ENCODE data around the gene CFAP97D1.

Gene CFAP97D1

DNA sequence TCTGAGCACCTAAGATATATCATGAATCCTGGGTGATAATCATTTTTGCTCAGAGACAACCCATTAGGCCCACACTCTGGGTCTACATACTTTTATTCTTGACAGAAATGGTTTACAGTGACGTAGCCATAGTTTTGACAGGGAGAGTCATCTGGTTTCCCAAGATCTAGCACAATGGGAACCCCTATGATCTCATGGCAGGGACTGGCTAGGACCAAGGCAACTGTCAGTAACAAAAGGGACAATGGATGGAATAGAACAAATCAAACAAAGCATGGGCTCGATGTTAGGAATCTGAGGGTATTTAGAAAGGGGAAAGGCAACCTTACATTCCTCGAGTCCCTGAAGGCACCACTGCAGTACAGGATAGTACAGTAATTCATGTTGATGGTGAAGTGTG lies 20.5 kb downstream of the CFAP97D1 start:
- DNase-seq: no peak

GRCh38 chr17:43801844-43802243 lies 21.6 kb downstream of the CFAP97D1 start:
- no peak for DNase-seq

DNA sequence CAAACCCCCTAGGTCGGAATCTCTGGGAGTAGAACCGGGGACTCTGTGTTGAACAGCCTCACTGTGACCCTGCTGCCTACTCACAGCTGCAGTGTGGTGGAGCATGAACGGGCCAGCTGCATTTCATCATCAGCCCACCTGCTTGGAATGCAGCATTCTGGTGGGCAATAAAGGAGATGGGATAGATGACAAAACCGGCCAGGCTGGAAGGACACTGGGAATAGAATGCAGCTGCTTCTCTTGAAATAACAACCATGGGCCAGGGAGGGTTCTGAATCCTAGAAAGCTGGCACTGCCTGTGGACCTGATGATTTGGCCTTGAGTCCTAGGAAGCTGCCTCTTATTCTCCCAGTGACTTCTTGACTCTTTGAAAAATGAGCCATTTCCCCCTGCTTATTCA lies 23.5 kb downstream of the CFAP97D1 start:
- peak; percentile 77 for DNase-seq

DNA sequence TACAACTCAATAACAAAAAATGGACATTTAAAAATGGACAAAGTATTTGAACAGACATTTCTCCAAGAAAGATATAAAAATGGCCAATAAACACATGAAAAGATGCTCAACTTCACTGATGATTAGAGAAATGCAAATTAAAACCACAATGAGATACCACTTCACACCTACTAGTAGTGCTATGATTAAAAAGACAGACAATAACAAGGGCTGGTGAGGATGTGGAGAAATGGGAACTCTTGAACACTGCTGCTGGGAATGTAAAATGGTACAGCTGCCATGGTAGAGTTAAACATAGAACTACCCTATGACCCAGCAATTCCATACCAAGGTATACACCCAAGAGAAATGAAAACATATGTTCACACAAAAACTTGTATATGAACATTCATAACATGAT lies 24.9 kb downstream of the CFAP97D1 start:
- no peak for DNase-seq

- no peak for DNase-seq
These were observed 27.8 kb downstream of the CFAP97D1 start for GRCh38 chr17:43808076-43808475.

- DNase-seq: peak; percentile 29
These were observed 28.9 kb downstream of the CFAP97D1 start for GRCh38 chr17:43809121-43809520.

DNA sequence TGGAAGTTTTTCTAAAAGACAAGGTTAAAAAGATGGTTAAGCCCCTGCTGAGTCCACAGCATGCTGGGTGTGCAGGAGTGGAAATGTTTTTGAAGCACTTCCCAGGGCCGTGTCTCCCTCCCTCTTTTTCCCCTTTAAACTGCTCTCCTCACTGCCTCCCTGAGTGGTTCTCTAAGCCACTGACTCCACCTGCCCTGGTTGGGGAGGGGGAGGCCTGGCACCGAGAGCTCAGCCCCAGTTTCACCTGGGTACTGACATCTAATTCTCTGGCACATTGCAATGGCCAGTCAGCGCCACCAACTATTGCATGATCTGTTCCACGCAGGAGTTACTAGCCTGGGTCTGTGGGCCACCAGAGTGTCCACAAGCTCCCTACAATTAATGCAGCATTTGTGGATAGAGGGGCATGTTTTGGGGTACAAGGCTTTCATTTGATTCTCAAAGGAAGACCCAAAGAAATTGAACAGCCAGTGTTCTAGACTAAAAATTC lies 30.0 kb downstream of the CFAP97D1 start:
- no peak for DNase-seq

DNA sequence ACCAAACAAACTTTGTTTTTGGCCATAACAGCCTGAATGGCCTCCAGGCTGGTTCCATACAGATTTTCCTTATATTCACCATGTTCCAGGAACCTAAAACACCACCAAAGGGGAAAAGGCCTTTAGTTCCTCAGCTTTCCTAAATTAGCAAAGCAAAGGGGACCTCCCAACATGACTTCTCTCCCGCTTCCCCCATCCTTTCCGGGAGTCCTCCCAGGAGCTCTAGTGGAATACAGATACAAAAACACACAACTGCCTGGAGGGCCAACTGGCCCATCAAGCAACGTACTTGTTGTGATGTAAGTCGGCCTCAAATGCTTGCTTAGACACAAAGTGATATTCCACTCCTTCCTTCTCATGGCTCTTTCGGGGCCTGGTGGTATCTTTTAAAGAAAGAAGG lies 30.6 kb downstream of the CFAP97D1 start:
- DNase-seq: no peak

GRCh38 chr17:43812396-43813265 lies 32.4 kb downstream of the CFAP97D1 start:
- no peak for DNase-seq

GRCh38 chr17:43813386-43813785 lies 33.2 kb downstream of the CFAP97D1 start:
- DNase-seq: no peak

GRCh38 chr17:43814026-43814425 lies 33.8 kb downstream of the CFAP97D1 start:
- DNase-seq: peak; percentile 58

- no peak for DNase-seq
These were observed 34.5 kb downstream of the CFAP97D1 start for GRCh38 chr17:43814714-43815113.

DNA sequence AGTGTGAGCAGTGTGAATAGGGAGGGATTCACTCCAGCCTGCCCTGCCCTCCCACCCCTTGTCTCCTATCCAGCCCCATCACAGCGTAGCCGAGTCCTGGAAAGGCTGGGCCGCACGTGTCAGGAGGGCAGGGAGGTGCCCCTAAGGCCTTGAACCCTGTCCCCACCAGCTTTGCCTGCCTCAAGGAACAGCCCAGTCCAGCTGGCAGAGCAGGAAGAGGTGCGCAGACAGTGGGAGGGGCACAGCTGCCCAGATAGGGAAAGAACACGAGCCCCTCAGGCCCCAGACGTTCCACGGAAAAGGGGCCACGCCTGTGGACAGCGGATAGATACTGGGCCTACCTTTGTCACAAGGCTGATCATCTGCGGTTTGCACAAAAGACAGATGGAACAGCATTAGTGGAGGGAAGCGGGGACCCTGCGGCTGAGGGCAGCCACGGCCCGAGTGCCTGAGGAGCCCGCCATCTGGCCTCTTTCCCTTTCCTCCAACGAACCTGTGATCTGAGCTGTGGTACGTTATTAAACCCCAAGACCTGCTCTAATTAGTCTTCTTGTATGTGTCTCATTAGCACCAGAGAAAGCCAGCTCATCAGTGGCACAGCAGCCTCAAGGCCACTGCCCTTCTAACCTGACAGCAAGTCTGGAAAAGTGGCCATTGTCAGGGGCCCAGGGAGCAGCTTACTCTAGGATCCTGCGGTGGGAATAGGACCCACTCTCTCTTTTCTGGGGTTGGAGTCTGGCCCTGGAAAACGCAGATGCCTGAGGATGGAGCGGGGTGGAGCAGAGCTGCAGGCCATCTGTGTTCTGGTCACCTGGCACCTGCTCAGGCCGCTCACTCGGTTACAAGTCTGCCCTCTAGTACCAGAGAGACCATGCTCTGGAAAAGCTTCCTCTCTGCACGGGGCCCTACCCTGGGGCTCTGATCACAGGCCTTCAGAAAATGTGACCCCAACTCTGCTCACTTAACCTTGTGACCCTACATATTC lies 36.4 kb downstream of the CFAP97D1 start:
- peak; percentile 46 for DNase-seq

DNA sequence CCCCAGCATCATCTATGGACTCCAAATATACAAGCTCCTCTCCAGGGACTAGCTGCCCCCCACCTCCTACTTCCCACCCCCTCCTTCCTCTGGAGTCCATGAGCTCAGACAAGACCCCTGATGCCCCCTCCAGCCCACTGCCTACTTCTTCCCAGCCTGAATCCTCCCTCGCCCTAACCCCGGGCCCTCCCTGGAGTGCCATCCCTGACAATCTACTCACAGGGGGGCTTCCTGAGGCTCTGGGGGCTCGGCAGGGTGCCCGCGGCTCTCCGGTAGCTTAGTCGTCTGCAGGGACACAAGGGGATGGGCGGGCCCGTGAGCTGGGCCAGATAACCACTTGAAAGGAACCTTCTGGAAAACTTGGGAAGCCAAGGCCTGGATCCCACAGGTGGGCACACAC lies 37.6 kb downstream of the CFAP97D1 start:
- DNase-seq: peak; percentile 48

- no peak for DNase-seq
These were observed 38.7 kb downstream of the CFAP97D1 start for GRCh38 chr17:43818966-43819365.

GRCh38 chr17:43820759-43821158 lies 40.5 kb downstream of the CFAP97D1 start:
- DNase-seq: no peak

- no peak for DNase-seq
These were observed 42.4 kb downstream of the CFAP97D1 start for GRCh38 chr17:43822570-43823190.

DNA sequence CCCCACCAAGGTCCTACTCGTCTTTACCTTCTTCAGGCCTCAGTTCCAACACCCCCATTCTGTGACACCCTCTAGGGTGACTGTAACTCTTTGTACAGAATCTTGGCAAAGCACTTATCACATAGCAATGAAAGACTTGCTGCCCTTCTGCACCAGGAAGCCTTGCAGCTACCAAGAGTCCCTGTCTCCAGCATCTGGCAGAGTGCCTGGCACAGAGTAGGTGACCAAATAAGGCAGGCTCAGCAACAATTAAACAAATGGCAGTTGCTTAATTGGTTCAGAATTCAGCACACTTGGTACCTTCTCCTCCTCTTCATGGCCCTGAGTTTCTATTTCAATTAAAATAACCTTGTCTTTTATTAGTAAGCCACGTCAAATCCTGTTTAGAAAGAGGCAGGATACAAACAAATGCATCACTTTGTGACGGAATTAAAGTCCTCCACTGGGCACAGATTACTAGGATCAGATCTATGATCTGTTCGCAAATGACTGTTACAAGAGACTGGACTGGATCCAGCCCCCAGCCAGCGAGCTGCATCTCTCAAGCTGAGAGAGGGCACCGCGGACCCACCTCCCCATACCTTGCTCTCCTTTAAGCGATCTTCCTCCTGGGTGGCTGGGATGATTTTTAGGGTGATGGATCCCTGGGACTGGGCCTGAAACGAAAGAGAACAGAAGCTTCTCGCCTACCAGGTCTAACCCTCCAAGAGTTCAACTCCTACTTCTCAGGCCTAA lies 43.3 kb downstream of the CFAP97D1 start:
- no peak for DNase-seq

DNA sequence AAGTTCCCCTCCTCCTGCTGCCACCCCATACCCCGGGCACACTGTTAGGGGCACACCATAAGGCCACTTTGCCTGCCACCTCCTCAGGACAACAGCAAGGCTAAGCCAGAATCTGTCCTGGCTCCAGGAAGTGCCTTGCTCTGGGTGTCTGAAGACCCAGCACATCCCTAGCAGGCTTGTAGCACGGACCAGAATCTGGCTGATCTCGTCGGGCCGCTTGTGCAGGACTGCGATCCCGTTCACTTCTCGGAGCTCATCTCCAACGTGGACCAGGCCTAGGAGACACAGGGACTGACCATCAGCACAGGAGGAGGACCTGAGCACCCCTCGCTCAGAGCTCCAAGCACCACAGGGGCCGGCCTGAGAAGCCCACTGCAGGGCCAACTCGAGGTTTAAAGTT lies 45.3 kb downstream of the CFAP97D1 start:
- peak; percentile 50 for DNase-seq

DNA sequence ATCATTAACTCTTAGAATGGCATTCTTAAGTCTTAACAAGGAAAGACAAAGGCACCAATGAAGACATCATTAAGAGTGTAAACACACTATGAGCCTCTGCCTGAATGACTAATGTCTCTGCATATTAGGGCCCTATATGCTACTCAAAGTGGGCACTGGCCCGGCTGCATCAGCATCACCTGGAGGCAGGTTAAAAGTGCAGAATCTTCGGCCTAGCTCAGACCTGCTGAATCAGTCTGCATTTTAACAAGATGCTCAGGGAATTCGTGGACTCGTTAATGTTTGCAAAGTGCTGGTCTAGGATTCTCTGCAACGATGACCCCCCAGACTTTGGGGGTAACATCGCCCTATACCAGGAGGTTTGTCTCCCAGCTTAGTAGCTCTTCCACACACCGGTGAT lies 46.0 kb downstream of the CFAP97D1 start:
- no peak for DNase-seq

DNA sequence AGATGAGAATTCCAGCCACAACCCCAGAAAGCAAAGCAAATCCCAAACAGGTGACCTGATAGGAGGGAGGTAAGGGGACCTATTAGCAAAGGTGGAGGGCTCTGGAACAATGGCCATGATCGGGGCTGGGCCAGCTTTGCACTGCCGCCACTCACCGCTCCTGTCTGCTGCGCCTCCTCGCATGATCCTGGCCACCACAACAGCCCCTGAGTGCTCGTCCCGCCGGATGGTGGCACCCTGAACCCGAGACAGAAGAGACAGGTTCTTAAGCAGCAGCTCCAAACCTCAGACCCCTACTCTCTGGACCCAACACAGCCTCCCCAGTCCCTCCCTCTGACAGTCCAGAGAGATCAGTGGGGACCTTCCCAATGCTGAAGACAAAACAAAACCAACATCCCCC lies 47.4 kb downstream of the CFAP97D1 start:
- no peak for DNase-seq

- no peak for DNase-seq
These were observed 49.5 kb downstream of the CFAP97D1 start for GRCh38 chr17:43829738-43830137.
